HG02798 (cell line): ENCODE measurements around the gene FHIT.

Experiments used
- ATAC-seq: cut with Tn5 transposase; IDR thresholded peaks from one replicate; pipeline ENCODE4 v1.9.1; 2021; ENCODE audit warnings: mild to moderate bottlenecking; ENCODE audit not compliant: unreplicated experiment, poor library complexity

The FHIT gene

GRCh38 chr3:59788133-59788532 is 1463.1 kb downstream of the FHIT start:
- ATAC-seq, result no peak

GRCh38 chr3:59786374-59786773 is 1464.9 kb downstream of the FHIT start:
- ATAC-seq, result no peak

- ATAC-seq, result no peak
Measured at GRCh38 chr3:59784164-59784563, 1467.1 kb downstream of the FHIT start.

GRCh38 chr3:59783468-59783988 is 1467.7 kb downstream of the FHIT start:
- no peak for ATAC-seq

- no peak for ATAC-seq
Measured at GRCh38 chr3:59782664-59783063, 1468.6 kb downstream of the FHIT start.

- ATAC-seq, result no peak
Measured at GRCh38 chr3:59780209-59780608, 1471.0 kb downstream of the FHIT start.

- no peak for ATAC-seq
Measured at GRCh38 chr3:59779260-59779659, 1472.0 kb downstream of the FHIT start.

- ATAC-seq, result no peak
Measured at GRCh38 chr3:59777667-59778077, 1473.6 kb downstream of the FHIT start.

GRCh38 chr3:59777066-59777465 is 1474.2 kb downstream of the FHIT start:
- ATAC-seq, result no peak

- ATAC-seq, result no peak
Measured at GRCh38 chr3:59775761-59776325, 1475.4 kb downstream of the FHIT start.

GRCh38 chr3:59775106-59775505 is 1476.1 kb downstream of the FHIT start:
- no peak for ATAC-seq

- no peak for ATAC-seq
Measured at GRCh38 chr3:59774634-59775033, 1476.6 kb downstream of the FHIT start.

GRCh38 chr3:59774000-59774399 is 1477.3 kb downstream of the FHIT start:
- ATAC-seq, result no peak

GRCh38 chr3:59772416-59773408 is 1478.5 kb downstream of the FHIT start:
- ATAC-seq, result no peak

GRCh38 chr3:59771768-59772181 is 1479.5 kb downstream of the FHIT start:
- no peak for ATAC-seq

- no peak for ATAC-seq
Measured at GRCh38 chr3:59769127-59769750, 1482.0 kb downstream of the FHIT start.

- ATAC-seq, result no peak
Measured at GRCh38 chr3:59766200-59766872, 1484.9 kb downstream of the FHIT start.

GRCh38 chr3:59764171-59764570 is 1487.1 kb downstream of the FHIT start:
- ATAC-seq, result no peak

- ATAC-seq, result no peak
Measured at GRCh38 chr3:59762941-59763340, 1488.3 kb downstream of the FHIT start.

GRCh38 chr3:59759298-59760031 is 1491.8 kb downstream of the FHIT start:
- peak; percentile 61 for ATAC-seq
